Measurements from ENCODE around the gene TIMP3.

TIMP3 gene

DNA sequence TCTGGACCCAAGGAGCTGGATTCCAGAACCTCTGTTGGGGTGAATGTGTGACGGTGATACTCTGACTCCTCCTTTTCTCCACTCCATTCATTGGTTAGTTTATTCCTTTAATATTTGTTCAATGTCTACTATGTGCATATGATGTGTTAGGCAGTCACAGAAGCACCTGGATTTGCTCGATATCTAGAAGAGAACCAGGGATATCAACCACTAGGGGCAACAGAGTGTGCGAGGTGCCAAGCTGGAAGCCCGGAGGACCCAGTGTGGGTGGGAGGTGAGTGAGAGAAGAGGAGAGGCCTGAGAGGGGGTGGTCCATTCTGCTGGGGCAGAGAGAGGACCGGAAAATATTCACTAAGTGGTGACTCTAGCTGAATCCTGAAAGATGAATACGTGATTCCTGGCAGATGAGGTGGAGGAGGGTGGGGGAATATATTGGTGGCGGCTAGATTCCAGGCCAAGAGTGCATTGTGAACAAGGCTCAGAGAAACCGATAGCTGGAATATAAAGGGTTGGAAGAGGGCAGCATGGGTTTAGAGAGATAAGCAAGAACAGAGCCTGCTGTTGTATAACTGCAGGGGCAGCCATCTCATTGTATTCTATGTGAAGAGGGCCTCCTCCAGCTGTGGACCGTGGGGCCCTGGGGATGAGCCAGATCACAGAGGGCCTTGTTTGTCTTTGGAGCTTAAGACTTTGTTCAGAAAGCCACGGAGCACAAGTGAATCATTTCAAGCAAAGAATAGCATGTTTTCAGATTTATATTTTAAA, 6.9 kb upstream of the TIMP3 start:
- CTCF ChIA-PET = interaction anchor here (0.9 to 9.1 kb wide), 5 partner anchors 9 to 251 kb away, joined by 3 to 256 read pairs (median 4); no protein-coding TSS in a partner anchor
- Mint-ChIP-seq H3K4me1 (no peaks in the 10 kb centered on the region), H3K9me3 (no peaks in the 10 kb centered on the region), H3K27me3 (peaks cover 36% of the 10 kb centered on the region), H3K36me3 (no peaks in the 10 kb centered on the region), H3K4me3 (no peak overlapping the region), H3K27ac (no peak overlapping the region)
- DNase-seq = no peak

GRCh38 chr22:32795214-32795596, 6.3 kb upstream of the TIMP3 start:
- H3K4me1 Mint-ChIP-seq = no peaks in the 10 kb centered on the region
- H3K4me3 Mint-ChIP-seq = no peak overlapping the region
- no peaks in the 10 kb centered on the region for H3K36me3 Mint-ChIP-seq
- H3K27ac Mint-ChIP-seq = no peak overlapping the region
- CTCF ChIA-PET = interaction anchor here (0.9 to 9.1 kb wide), 8 partner anchors 8 to 271 kb away, joined by 3 to 256 read pairs (median 10); no protein-coding TSS in a partner anchor
- peaks cover 42% of the 10 kb centered on the region for H3K27me3 Mint-ChIP-seq
- no peaks in the 10 kb centered on the region for H3K9me3 Mint-ChIP-seq
- no peak for DNase-seq

DNA sequence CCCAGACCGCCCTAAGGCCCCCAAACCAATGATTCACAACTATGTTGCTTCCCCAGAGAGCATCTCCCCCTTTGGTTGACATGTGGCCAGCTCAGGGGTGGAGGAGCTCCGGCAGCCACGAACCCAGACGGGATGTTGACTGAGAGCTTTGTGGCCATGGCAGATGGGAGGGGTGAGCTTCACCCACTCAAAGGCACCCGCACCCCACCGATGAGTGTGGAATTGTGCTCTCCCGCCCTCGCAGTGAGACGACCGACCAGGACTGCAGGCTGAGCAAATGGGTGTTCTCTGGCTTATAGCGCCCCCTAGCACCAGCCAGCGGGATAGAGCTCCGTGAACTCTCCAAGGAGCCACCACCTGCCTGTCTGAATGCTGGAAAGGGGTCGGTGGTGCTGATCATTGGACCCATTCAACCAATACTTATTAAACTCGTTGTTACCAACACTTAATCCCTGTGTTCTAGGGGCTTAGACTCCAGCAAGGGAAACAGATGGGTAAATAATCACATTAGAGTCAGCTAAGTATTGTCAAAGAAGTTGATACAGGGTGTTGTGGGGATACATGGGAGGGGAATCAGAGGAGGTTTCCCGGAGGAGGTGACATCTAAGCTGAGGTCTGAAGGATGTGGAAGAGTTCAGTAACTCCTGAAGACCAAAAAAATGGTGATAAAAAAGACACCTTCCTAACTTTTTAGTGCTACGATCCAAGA, 4.5 kb upstream of the TIMP3 start:
- Mint-ChIP-seq H3K27me3 (peaks cover 56% of the 10 kb centered on the region), H3K36me3 (no peaks in the 10 kb centered on the region), H3K4me1 (no peaks in the 10 kb centered on the region), H3K9me3 (no peaks in the 10 kb centered on the region), H3K4me3 (no peak overlapping the region), H3K27ac (no peak overlapping the region)
- CTCF ChIA-PET = interaction anchor here (0.6 to 9.1 kb wide), 39 partner anchors 10 to 703 kb away, joined by 3 to 256 read pairs (median 4); no protein-coding TSS in a partner anchor
- DNase-seq = peak; percentile 71

- CTCF ChIA-PET = interaction anchor here (0.5 to 9.1 kb wide), 3 partner anchors 141 to 409 kb away, joined by 3 to 256 read pairs (median 9); no protein-coding TSS in a partner anchor
- DNase-seq = no peak
- peaks cover 79% of the 10 kb centered on the region for H3K27me3 Mint-ChIP-seq
- no peaks in the 10 kb centered on the region for H3K36me3 Mint-ChIP-seq
- H3K9me3 Mint-ChIP-seq = no peaks in the 10 kb centered on the region
- no peak overlapping the region for H3K4me3 Mint-ChIP-seq
- H3K27ac Mint-ChIP-seq = no peak overlapping the region
- H3K4me1 Mint-ChIP-seq = no peaks in the 10 kb centered on the region
Observed at GRCh38 chr22:32799496-32799895, 2.0 kb upstream of the TIMP3 start.

GRCh38 chr22:32800158-32800882, 1.2 kb upstream of the TIMP3 start:
- H3K27me3 Mint-ChIP-seq = peaks cover 79% of the 10 kb centered on the region
- no peaks in the 10 kb centered on the region for H3K9me3 Mint-ChIP-seq
- no peaks in the 10 kb centered on the region for H3K36me3 Mint-ChIP-seq
- no peak for DNase-seq
- CTCF ChIA-PET = interaction anchor here (1.6 to 9.1 kb wide), 2 partner anchors 142 to 271 kb away, joined by 9 to 256 read pairs; no protein-coding TSS in a partner anchor
- no peak overlapping the region for H3K4me3 Mint-ChIP-seq
- H3K4me1 Mint-ChIP-seq = no peaks in the 10 kb centered on the region
- no peak overlapping the region for H3K27ac Mint-ChIP-seq

DNA sequence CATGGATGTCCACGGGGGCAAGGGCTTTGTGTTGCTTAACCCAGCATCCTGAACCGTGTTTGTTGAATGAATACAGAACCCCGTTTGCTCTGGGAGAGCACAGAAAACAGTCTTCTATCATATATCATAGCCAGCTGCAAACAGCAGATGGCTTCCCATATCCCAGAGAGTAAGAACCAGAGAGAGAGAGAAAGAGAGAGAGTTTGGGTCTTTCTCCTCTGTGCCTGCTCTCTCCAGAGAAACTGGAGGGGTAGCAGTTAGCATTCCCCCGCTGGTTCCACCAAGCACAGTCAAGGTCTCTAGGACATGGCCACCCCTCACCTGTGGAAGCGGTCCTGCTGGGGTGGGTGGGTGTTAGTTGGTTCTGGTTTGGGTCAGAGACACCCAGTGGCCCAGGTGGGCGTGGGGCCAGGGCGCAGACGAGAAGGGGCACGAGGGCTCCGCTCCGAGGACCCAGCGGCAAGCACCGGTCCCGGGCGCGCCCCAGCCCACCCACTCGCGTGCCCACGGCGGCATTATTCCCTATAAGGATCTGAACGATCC, 440 bp upstream of the TIMP3 start:
- Mint-ChIP-seq H3K4me3 (no peak overlapping the region), H3K4me1 (no peaks in the 10 kb centered on the region), H3K27ac (no peak overlapping the region), H3K9me3 (no peaks in the 10 kb centered on the region), H3K36me3 (no peaks in the 10 kb centered on the region), H3K27me3 (peaks cover 82% of the 10 kb centered on the region)
- CTCF ChIA-PET = interaction anchor here (9.1 kb wide), 1 partner anchor 143 kb away, joined by 256 read pairs; no protein-coding TSS in a partner anchor
- DNase-seq = no peak

DNA sequence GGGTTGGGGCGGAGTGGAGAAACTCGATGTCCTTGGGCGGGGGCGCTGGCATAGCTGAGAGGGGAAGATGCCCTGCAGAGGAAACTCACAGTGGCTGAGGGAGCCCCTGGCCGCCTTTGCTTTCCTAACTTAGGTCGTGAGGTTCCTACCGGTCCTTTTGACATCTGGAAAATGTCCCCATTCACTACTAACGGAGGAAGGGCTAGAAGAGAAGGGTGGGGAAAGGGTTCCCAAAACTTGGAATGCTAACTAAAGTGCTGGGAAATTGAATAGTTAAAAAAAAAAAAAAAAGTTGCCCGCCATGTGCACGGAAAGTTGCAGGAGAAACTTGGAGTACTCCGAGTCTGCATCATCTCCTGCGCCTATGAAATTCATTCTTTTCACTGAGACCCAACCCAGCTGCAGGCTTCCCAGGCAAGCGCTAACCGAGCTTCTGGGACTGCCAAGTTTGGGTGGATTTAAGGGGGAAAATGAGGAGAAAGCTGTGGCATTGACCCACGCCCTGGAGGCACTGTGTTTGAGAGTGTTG, 796 bp downstream of the TIMP3 start:
- peaks cover 71% of the 10 kb centered on the region for H3K27me3 Mint-ChIP-seq
- CTCF ChIA-PET = interaction anchor here (0.6 kb wide), 1 partner anchor 196 kb away, joined by 4 read pairs; no protein-coding TSS in a partner anchor

GRCh38 chr22:32803020-32803737, 1.7 kb downstream of the TIMP3 start:
- H3K36me3 Mint-ChIP-seq = no peaks in the 10 kb centered on the region
- no peaks in the 10 kb centered on the region for H3K4me1 Mint-ChIP-seq
- no peaks in the 10 kb centered on the region for H3K9me3 Mint-ChIP-seq
- peaks cover 73% of the 10 kb centered on the region for H3K27me3 Mint-ChIP-seq
- no peak overlapping the region for H3K27ac Mint-ChIP-seq
- CTCF ChIA-PET = interaction anchor here (0.6 to 1.0 kb wide), 2 partner anchors 8 to 197 kb away, joined by 4 read pairs; no protein-coding TSS in a partner anchor
- H3K4me3 Mint-ChIP-seq = no peak overlapping the region
- no peak for DNase-seq

More for the DNA sequence above, 796 bp downstream of the TIMP3 start:
- no peak overlapping the region for H3K4me3 Mint-ChIP-seq
- no peaks in the 10 kb centered on the region for H3K4me1 Mint-ChIP-seq
- no peak for DNase-seq
- H3K9me3 Mint-ChIP-seq = no peaks in the 10 kb centered on the region
- no peaks in the 10 kb centered on the region for H3K36me3 Mint-ChIP-seq
- H3K27ac Mint-ChIP-seq = no peak overlapping the region

GRCh38 chr22:32803738-32804435, 2.4 kb downstream of the TIMP3 start:
- Mint-ChIP-seq H3K27ac (no peak overlapping the region), H3K36me3 (no peaks in the 10 kb centered on the region), H3K27me3 (peaks cover 74% of the 10 kb centered on the region), H3K9me3 (no peaks in the 10 kb centered on the region), H3K4me1 (no peaks in the 10 kb centered on the region), H3K4me3 (no peak overlapping the region)
- CTCF ChIA-PET = interaction anchor here (1.0 kb wide), 1 partner anchor 9 kb away, joined by 4 read pairs; no protein-coding TSS in a partner anchor
- DNase-seq = no peak

DNA sequence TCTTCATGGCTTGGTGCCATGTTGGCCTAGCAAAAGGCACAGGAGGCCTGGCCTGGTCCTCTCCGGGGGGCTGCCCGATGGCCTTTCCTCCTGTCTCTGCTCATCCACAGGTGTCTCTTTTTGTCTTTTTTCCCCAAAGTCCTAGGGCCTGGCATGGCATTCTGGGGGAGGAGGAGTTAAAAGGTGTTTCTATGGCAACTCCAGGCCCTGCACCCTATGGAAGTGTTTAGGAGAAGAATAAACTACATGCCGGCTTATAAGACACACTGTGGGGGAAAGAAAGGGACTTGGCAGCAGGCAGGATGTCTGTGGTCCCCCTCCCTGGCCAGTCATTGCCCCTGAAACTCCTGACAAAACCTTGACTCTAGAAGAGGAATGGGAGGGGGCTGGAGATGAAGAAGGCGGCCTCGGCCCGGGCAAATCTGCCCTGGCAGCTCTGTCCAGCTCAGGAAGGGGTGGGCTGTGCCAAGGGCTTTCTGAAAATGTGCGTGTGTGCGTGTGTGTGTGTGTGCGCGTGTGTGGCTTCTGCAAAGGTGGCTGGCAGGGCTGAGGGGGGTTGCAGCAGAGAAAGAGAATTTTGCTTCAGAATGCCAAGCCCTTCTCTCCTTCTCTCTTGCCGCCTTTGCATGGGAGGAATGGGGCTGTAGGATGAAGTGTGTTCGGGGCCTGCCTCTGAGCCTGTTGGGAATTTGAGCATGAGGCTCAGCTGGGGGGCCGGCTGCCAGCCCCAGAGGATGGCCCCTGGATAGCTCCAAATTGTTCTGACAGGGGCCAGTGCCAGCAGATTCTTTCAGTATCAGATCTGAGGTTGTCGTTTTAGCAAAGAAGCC, 3.2 kb downstream of the TIMP3 start:
- Mint-ChIP-seq H3K4me1 (no peaks in the 10 kb centered on the region), H3K27me3 (peaks cover 65% of the 10 kb centered on the region), H3K36me3 (no peaks in the 10 kb centered on the region), H3K9me3 (no peaks in the 10 kb centered on the region), H3K27ac (no peak overlapping the region), H3K4me3 (no peak overlapping the region)
- CTCF ChIA-PET = interaction anchor here (4.9 kb wide), 1 partner anchor 8 kb away, joined by 27 read pairs; no protein-coding TSS in a partner anchor
- DNase-seq = no peak

- CTCF ChIA-PET = interaction anchor here (4.9 kb wide), 1 partner anchor 9 kb away, joined by 27 read pairs; no protein-coding TSS in a partner anchor
- DNase-seq = no peak
- H3K4me1 Mint-ChIP-seq = no peaks in the 10 kb centered on the region
- H3K9me3 Mint-ChIP-seq = no peaks in the 10 kb centered on the region
- H3K4me3 Mint-ChIP-seq = no peak overlapping the region
- no peak overlapping the region for H3K27ac Mint-ChIP-seq
- no peaks in the 10 kb centered on the region for H3K36me3 Mint-ChIP-seq
- H3K27me3 Mint-ChIP-seq = peaks cover 62% of the 10 kb centered on the region
Observed at GRCh38 chr22:32805361-32805881, 3.9 kb downstream of the TIMP3 start.

- H3K27me3 Mint-ChIP-seq = peaks cover 54% of the 10 kb centered on the region
- H3K4me1 Mint-ChIP-seq = no peaks in the 10 kb centered on the region
- CTCF ChIA-PET = interaction anchor here (4.9 kb wide), 1 partner anchor 10 kb away, joined by 27 read pairs; no protein-coding TSS in a partner anchor
- H3K9me3 Mint-ChIP-seq = no peaks in the 10 kb centered on the region
- no peak overlapping the region for H3K27ac Mint-ChIP-seq
- H3K4me3 Mint-ChIP-seq = no peak overlapping the region
- H3K36me3 Mint-ChIP-seq = no peaks in the 10 kb centered on the region
- DNase-seq = no peak
Observed at GRCh38 chr22:32806296-32806695, 4.8 kb downstream of the TIMP3 start.
